Neural progenitor cell (in vitro differentiated cells): ENCODE results near the gene CTRL. TPM values are rescaled to one million over a fixed set of nuclear protein-coding genes. Genes with fewer than 3 reads are reported as not detected.
A peak's percentile ranks its signal among the peaks of the same experiment; 100 is the strongest.

Source experiments
- DNase-seq: peaks from one replicate; pipeline ENCODE4 v3.0.0-alpha.2; 2016; ENCODE audit warnings: low spot score
- H2AFZ ChIP-seq: fragments of 200-600 bp; sonication (generic); replicated peaks from 2 replicates; pipeline ENCODE4 v1.6.1; 2016; ENCODE audit warnings: antibody characterized with exemption
- H3F3A ChIP-seq: fragments of 200-600 bp; sonication (generic); 2 replicates; pipeline ENCODE4 v1.6.1; 2016; ENCODE audit warnings: antibody characterized with exemption, low read depth
- H3K27ac ChIP-seq: fragments of 200-600 bp; sonication (generic); 2 replicates; pipeline ENCODE4 v1.5.1; 2016; ENCODE audit warnings: mild to moderate bottlenecking
- H3K27me3 ChIP-seq: fragments of 200-600 bp; sonication (generic); 2 replicates; pipeline ENCODE4 v1.6.1; 2016; ENCODE audit warnings: mild to moderate bottlenecking, moderate library complexity
- H3K36me3 ChIP-seq: fragments of 200-600 bp; sonication (generic); 2 replicates; pipeline ENCODE4 v1.5.1; 2016
- H3K4me1 ChIP-seq: fragments of 200-600 bp; sonication (generic); 2 replicates; pipeline ENCODE4 v1.6.1; 2016; ENCODE audit warnings: mixed run types
- H3K4me2 ChIP-seq: fragments of 200-600 bp; sonication (generic); 2 replicates; pipeline ENCODE4 v1.6.1; 2016
- H3K4me3 ChIP-seq: fragments of 200-600 bp; sonication (generic); 2 replicates; pipeline ENCODE4 v1.5.1; 2016
- H3K79me2 ChIP-seq: fragments of 200-600 bp; sonication (generic); 2 replicates; pipeline ENCODE4 v1.6.1; 2016; ENCODE audit warnings: low read depth
- H3K9ac ChIP-seq: fragments of 200-600 bp; sonication (generic); 2 replicates; pipeline ENCODE4 v1.6.1; 2016
- H3K9me3 ChIP-seq: fragments of 200-600 bp; sonication (generic); 2 replicates; pipeline ENCODE4 v1.5.1; 2016; ENCODE audit warnings: low read depth
- H4K20me1 ChIP-seq: fragments of 200-600 bp; sonication (generic); 2 replicates; pipeline ENCODE4 v1.6.1; 2016; ENCODE audit warnings: low read depth
- H3K27ac Mint-ChIP-seq: 3 replicates; pipeline ENCODE4 v1.8.0; 2021; ENCODE audit warnings: mixed read lengths
- H3K27me3 Mint-ChIP-seq: 2 replicates; pipeline ENCODE4 v1.8.0; 2022; ENCODE audit warnings: low read depth, mild to moderate bottlenecking, inconsistent platforms, moderate library complexity, mixed read lengths; ENCODE audit not compliant: insufficient read depth
- H3K36me3 Mint-ChIP-seq: 3 replicates; pipeline ENCODE4 v1.8.0; 2021; ENCODE audit warnings: mixed read lengths
- H3K4me1 Mint-ChIP-seq: 3 replicates; pipeline ENCODE4 v1.8.0; 2021; ENCODE audit warnings: mixed read lengths
- H3K4me3 Mint-ChIP-seq: 3 replicates; pipeline ENCODE4 v1.8.0; 2021; ENCODE audit warnings: mild to moderate bottlenecking, moderate library complexity, mixed read lengths
- H3K9me3 Mint-ChIP-seq: 3 replicates; pipeline ENCODE4 v1.8.0; 2020; ENCODE audit warnings: mixed read lengths
- EZH2 ChIP-seq: fragments of 200-600 bp; sonication (generic); IDR thresholded peaks from 2 replicates; pipeline ENCODE4 v1.6.1; 2017; ENCODE audit warnings: antibody characterized with exemption, mild to moderate bottlenecking, moderate library complexity
- EZH2phosphoT487 ChIP-seq: fragments of 200-600 bp; sonication (generic); IDR thresholded peaks from 2 replicates; pipeline ENCODE4 v1.6.1; 2017; ENCODE audit warnings: antibody characterized with exemption
- total RNA-seq: library from RNA; depleted of rRNA; stranded (reverse); fragments of >200 nt; gene quantifications from 2 replicates; pipeline ENCODE4 v1.2.3, GENCODE V29; 2015; ENCODE audit warnings: low replicate concordance
- TF ChIP-seq, protein P1 (sequence below): fragments of 200-600 bp; sonication (generic); IDR thresholded peaks from 2 replicates; pipeline ENCODE4 v1.5.1; 2017; ENCODE audit warnings: antibody characterized with exemption, mild to moderate bottlenecking

Gene CTRL
- total RNA-seq, 1 donor from 2014 or later, result 0.45 TPM

GRCh38 chr16:67934306-67935100 is 2.8 kb upstream of the CTRL start:
- peaks cover 8% of the 10 kb centered on the region for H3F3A ChIP-seq
- peak overlapping the region; percentile 78 for H3K4me3 ChIP-seq
- Mint-ChIP-seq H3K4me1 (peaks cover 21% of the 10 kb centered on the region), H3K27me3 (peaks cover 16% of the 10 kb centered on the region), H3K9me3 (no peaks in the 10 kb centered on the region), H3K36me3 (peaks cover 4% of the 10 kb centered on the region), H3K27ac (peak overlapping the region; percentile 2), H3K4me3 (peak overlapping the region; percentile 100)
- no peak overlapping the region for H3K9ac ChIP-seq
- no peaks in the 10 kb centered on the region for H3K36me3 ChIP-seq
- peaks cover 19% of the 10 kb centered on the region for H4K20me1 ChIP-seq
- no peak for DNase-seq
- peaks cover 16% of the 10 kb centered on the region for H3K79me2 ChIP-seq
- no peaks in the 10 kb centered on the region for H3K27me3 ChIP-seq
- H2AFZ ChIP-seq, result no peak overlapping the region
- H3K4me2 ChIP-seq, result peak overlapping the region; percentile 94
- no peak overlapping the region for H3K27ac ChIP-seq
- H3K9me3 ChIP-seq, result no peaks in the 10 kb centered on the region
- peaks cover 12% of the 10 kb centered on the region for H3K4me1 ChIP-seq
- TF ChIP-seq EZH2 (no peak), EZH2phosphoT487 (no peak)
- TF ChIP-seq, protein P1, sequence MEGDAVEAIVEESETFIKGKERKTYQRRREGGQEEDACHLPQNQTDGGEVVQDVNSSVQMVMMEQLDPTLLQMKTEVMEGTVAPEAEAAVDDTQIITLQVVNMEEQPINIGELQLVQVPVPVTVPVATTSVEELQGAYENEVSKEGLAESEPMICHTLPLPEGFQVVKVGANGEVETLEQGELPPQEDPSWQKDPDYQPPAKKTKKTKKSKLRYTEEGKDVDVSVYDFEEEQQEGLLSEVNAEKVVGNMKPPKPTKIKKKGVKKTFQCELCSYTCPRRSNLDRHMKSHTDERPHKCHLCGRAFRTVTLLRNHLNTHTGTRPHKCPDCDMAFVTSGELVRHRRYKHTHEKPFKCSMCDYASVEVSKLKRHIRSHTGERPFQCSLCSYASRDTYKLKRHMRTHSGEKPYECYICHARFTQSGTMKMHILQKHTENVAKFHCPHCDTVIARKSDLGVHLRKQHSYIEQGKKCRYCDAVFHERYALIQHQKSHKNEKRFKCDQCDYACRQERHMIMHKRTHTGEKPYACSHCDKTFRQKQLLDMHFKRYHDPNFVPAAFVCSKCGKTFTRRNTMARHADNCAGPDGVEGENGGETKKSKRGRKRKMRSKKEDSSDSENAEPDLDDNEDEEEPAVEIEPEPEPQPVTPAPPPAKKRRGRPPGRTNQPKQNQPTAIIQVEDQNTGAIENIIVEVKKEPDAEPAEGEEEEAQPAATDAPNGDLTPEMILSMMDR, result no peak

- Mint-ChIP-seq H3K4me3 (peak overlapping the region; percentile 100), H3K9me3 (no peaks in the 10 kb centered on the region), H3K27ac (no peak overlapping the region), H3K4me1 (peaks cover 21% of the 10 kb centered on the region), H3K36me3 (peaks cover 2% of the 10 kb centered on the region), H3K27me3 (peaks cover 15% of the 10 kb centered on the region)
- Histone ChIP-seq H3F3A (peaks cover 8% of the 10 kb centered on the region), H3K27me3 (no peaks in the 10 kb centered on the region), H2AFZ (no peak overlapping the region), H3K4me2 (no peak overlapping the region), H4K20me1 (peaks cover 21% of the 10 kb centered on the region), H3K4me1 (peaks cover 12% of the 10 kb centered on the region), H3K9ac (no peak overlapping the region), H3K36me3 (no peaks in the 10 kb centered on the region), H3K9me3 (no peaks in the 10 kb centered on the region), H3K79me2 (peaks cover 16% of the 10 kb centered on the region), H3K27ac (no peak overlapping the region), H3K4me3 (no peak overlapping the region)
- DNase-seq, result no peak
- TF ChIP-seq, protein P1, result no peak
- no peak for TF ChIP-seq EZH2
- no peak for TF ChIP-seq EZH2phosphoT487
Observed at GRCh38 chr16:67933805-67934204, 2.1 kb upstream of the CTRL start.

GRCh38 chr16:67932462-67932840 is 789 bp upstream of the CTRL start:
- Histone ChIP-seq H4K20me1 (peaks cover 27% of the 10 kb centered on the region), H3K4me1 (peaks cover 12% of the 10 kb centered on the region), H3K27me3 (no peaks in the 10 kb centered on the region), H3F3A (peaks cover 8% of the 10 kb centered on the region), H2AFZ (no peak overlapping the region), H3K36me3 (no peaks in the 10 kb centered on the region), H3K4me2 (no peak overlapping the region), H3K9me3 (no peaks in the 10 kb centered on the region), H3K79me2 (peaks cover 13% of the 10 kb centered on the region), H3K9ac (no peak overlapping the region), H3K27ac (no peak overlapping the region), H3K4me3 (no peak overlapping the region)
- H3K27ac Mint-ChIP-seq, result no peak overlapping the region
- peaks cover 5% of the 10 kb centered on the region for H3K36me3 Mint-ChIP-seq
- no peaks in the 10 kb centered on the region for H3K9me3 Mint-ChIP-seq
- no peak overlapping the region for H3K4me3 Mint-ChIP-seq
- H3K27me3 Mint-ChIP-seq, result peaks cover 15% of the 10 kb centered on the region
- no peak for DNase-seq
- H3K4me1 Mint-ChIP-seq, result peaks cover 21% of the 10 kb centered on the region
- TF ChIP-seq, protein P1, result no peak
- no peak for TF ChIP-seq EZH2
- TF ChIP-seq EZH2phosphoT487, result no peak
